IPS-20b (cell line): ENCODE results near the gene FRMD1.

Experiments used
- H3K27ac ChIP-seq: one replicate; pipeline ENCODE4 v1.5.1; 2013; ENCODE audit warnings: low read length
- H3K27me3 ChIP-seq: 2 replicates; pipeline ENCODE4 v1.6.1; 2013; ENCODE audit warnings: mild to moderate bottlenecking, low read length, inconsistent platforms; ENCODE audit not compliant: insufficient read depth
- H3K36me3 ChIP-seq: 2 replicates; pipeline ENCODE4 v1.6.1; 2013; ENCODE audit warnings: low read depth, mild to moderate bottlenecking, inconsistent platforms, low read length, moderate library complexity; ENCODE audit not compliant: insufficient read depth
- H3K4me1 ChIP-seq: 2 replicates; pipeline ENCODE4 v1.6.1; 2013; ENCODE audit warnings: mild to moderate bottlenecking, control low read depth, inconsistent platforms, low read length, moderate library complexity; ENCODE audit not compliant: insufficient read depth
- H3K4me3 ChIP-seq: 2 replicates; pipeline ENCODE4 v1.5.1; 2013; ENCODE audit warnings: mild to moderate bottlenecking, low read length, inconsistent platforms
- H3K9ac ChIP-seq: 2 replicates; pipeline ENCODE4 v1.6.1; 2013; ENCODE audit warnings: low read depth, mild to moderate bottlenecking, inconsistent platforms, low read length, moderate library complexity
- H3K9me3 ChIP-seq: 2 replicates; pipeline ENCODE4 v1.6.1; 2013; ENCODE audit warnings: mild to moderate bottlenecking, low read depth, low read length, inconsistent platforms; ENCODE audit not compliant: insufficient read depth

Gene FRMD1

GRCh38 chr6:168099201-168100010 is 20.4 kb upstream of the FRMD1 start:
- peaks cover 56% of the 10 kb centered on the region for H3K27me3 ChIP-seq
- no peak overlapping the region for H3K27ac ChIP-seq
- no peaks in the 10 kb centered on the region for H3K36me3 ChIP-seq
- no peak overlapping the region for H3K9ac ChIP-seq
- H3K9me3 ChIP-seq: no peaks in the 10 kb centered on the region
- peaks cover 3% of the 10 kb centered on the region; the same call in 1 of the 2 replicates for H3K4me1 ChIP-seq
- no peak overlapping the region for H3K4me3 ChIP-seq

- no peaks in the 10 kb centered on the region for H3K9me3 ChIP-seq
- H3K4me1 ChIP-seq: peaks cover 3% of the 10 kb centered on the region; the same call in 1 of the 2 replicates
- no peaks in the 10 kb centered on the region for H3K36me3 ChIP-seq
- H3K9ac ChIP-seq: no peak overlapping the region
- no peak overlapping the region for H3K27ac ChIP-seq
- no peak overlapping the region for H3K4me3 ChIP-seq
- H3K27me3 ChIP-seq: peaks cover 48% of the 10 kb centered on the region
These were observed 19.4 kb upstream of the FRMD1 start for GRCh38 chr6:168098431-168098861.

- Histone ChIP-seq H3K9ac (no peak overlapping the region), H3K9me3 (no peaks in the 10 kb centered on the region), H3K36me3 (no peaks in the 10 kb centered on the region), H3K27me3 (peaks cover 42% of the 10 kb centered on the region), H3K4me1 (peaks cover 3% of the 10 kb centered on the region; the same call in 1 of the 2 replicates), H3K4me3 (no peak overlapping the region), H3K27ac (no peak overlapping the region)
These were observed 18.8 kb upstream of the FRMD1 start for GRCh38 chr6:168097621-168098430.

- no peak overlapping the region for H3K27ac ChIP-seq
These were observed 18.2 kb upstream of the FRMD1 start for GRCh38 chr6:168097221-168097620.

GRCh38 chr6:168096271-168096764 is 17.3 kb upstream of the FRMD1 start:
- Histone ChIP-seq H3K9me3 (no peaks in the 10 kb centered on the region), H3K27me3 (peaks cover 27% of the 10 kb centered on the region)

More at GRCh38 chr6:168097221-168097620, 18.2 kb upstream of the FRMD1 start:
- Histone ChIP-seq H3K9me3 (no peaks in the 10 kb centered on the region), H3K4me3 (no peak overlapping the region), H3K4me1 (peaks cover 3% of the 10 kb centered on the region; the same call in 1 of the 2 replicates), H3K27me3 (peaks cover 36% of the 10 kb centered on the region), H3K36me3 (no peaks in the 10 kb centered on the region), H3K9ac (no peak overlapping the region)

GRCh38 chr6:168095716-168096250 is 16.8 kb upstream of the FRMD1 start:
- peaks cover 22% of the 10 kb centered on the region for H3K27me3 ChIP-seq
- H3K27ac ChIP-seq: no peak overlapping the region
- peaks cover 3% of the 10 kb centered on the region; the same call in 1 of the 2 replicates for H3K4me1 ChIP-seq
- no peaks in the 10 kb centered on the region for H3K36me3 ChIP-seq
- no peak overlapping the region for H3K4me3 ChIP-seq
- H3K9me3 ChIP-seq: no peaks in the 10 kb centered on the region
- H3K9ac ChIP-seq: no peak overlapping the region

More at GRCh38 chr6:168096271-168096764, 17.3 kb upstream of the FRMD1 start:
- H3K36me3 ChIP-seq: no peaks in the 10 kb centered on the region
- no peak overlapping the region for H3K9ac ChIP-seq
- peaks cover 3% of the 10 kb centered on the region; the same call in 1 of the 2 replicates for H3K4me1 ChIP-seq
- no peak overlapping the region for H3K4me3 ChIP-seq
- H3K27ac ChIP-seq: no peak overlapping the region

- peaks cover 16% of the 10 kb centered on the region for H3K27me3 ChIP-seq
- no peaks in the 10 kb centered on the region for H3K9me3 ChIP-seq
- no peak overlapping the region for H3K27ac ChIP-seq
- H3K4me1 ChIP-seq: peaks cover 3% of the 10 kb centered on the region; the same call in 1 of the 2 replicates
- no peak overlapping the region for H3K4me3 ChIP-seq
- no peak overlapping the region for H3K9ac ChIP-seq
- no peaks in the 10 kb centered on the region for H3K36me3 ChIP-seq
These were observed 16.2 kb upstream of the FRMD1 start for GRCh38 chr6:168095171-168095691.

- H3K4me1 ChIP-seq: peaks cover 3% of the 10 kb centered on the region; the same call in 1 of the 2 replicates
- H3K27ac ChIP-seq: no peak overlapping the region
These were observed 14.6 kb upstream of the FRMD1 start for GRCh38 chr6:168093634-168094033.

GRCh38 chr6:168093071-168093505 is 14.1 kb upstream of the FRMD1 start:
- no peak overlapping the region for H3K27ac ChIP-seq
- H3K36me3 ChIP-seq: no peaks in the 10 kb centered on the region
- peaks cover 7% of the 10 kb centered on the region; the same call in 1 of the 2 replicates for H3K4me1 ChIP-seq
- H3K4me3 ChIP-seq: no peak overlapping the region
- no peaks in the 10 kb centered on the region for H3K27me3 ChIP-seq
- H3K9me3 ChIP-seq: no peaks in the 10 kb centered on the region
- no peak overlapping the region for H3K9ac ChIP-seq

More at GRCh38 chr6:168093634-168094033, 14.6 kb upstream of the FRMD1 start:
- H3K4me3 ChIP-seq: no peak overlapping the region
- H3K9ac ChIP-seq: no peak overlapping the region
- H3K9me3 ChIP-seq: no peaks in the 10 kb centered on the region
- H3K36me3 ChIP-seq: no peaks in the 10 kb centered on the region
- H3K27me3 ChIP-seq: peaks cover 1% of the 10 kb centered on the region; the same call in 1 of the 2 replicates

- H3K4me1 ChIP-seq: peaks cover 10% of the 10 kb centered on the region; the same call in 1 of the 2 replicates
- H3K4me3 ChIP-seq: no peak overlapping the region
- no peaks in the 10 kb centered on the region for H3K36me3 ChIP-seq
- H3K9ac ChIP-seq: no peak overlapping the region
- no peaks in the 10 kb centered on the region for H3K9me3 ChIP-seq
- H3K27ac ChIP-seq: no peak overlapping the region
- H3K27me3 ChIP-seq: no peaks in the 10 kb centered on the region
These were observed 13.5 kb upstream of the FRMD1 start for GRCh38 chr6:168092541-168092940.
